Stomach (tissue), 4 donors: Measurements from ENCODE around the gene FRMD1.

Experiments
- POLR2AphosphoS5 ChIP-seq, 3 donors: sonication (generic); formaldehyde crosslinking; IDR thresholded peaks; one replicate each; pipeline ENCODE4 v1.6.1; 2016; ENCODE audit warnings: antibody characterized with exemption in 3 of 3
- TF ChIP-seq, protein P1 (sequence below), 7 experiments: fragments of 450-650 bp in 4 of 7; fragments of 200-600 bp in 3 of 7; sonication (generic) in 3 of 7; IDR thresholded peaks; one replicate each; pipeline ENCODE4 v1.5.1; 2016 to 2019; ENCODE audit warnings: antibody characterized with exemption in 7 of 7, control low read depth in 2 of 7, mild to moderate bottlenecking in 1 of 7

DNA sequence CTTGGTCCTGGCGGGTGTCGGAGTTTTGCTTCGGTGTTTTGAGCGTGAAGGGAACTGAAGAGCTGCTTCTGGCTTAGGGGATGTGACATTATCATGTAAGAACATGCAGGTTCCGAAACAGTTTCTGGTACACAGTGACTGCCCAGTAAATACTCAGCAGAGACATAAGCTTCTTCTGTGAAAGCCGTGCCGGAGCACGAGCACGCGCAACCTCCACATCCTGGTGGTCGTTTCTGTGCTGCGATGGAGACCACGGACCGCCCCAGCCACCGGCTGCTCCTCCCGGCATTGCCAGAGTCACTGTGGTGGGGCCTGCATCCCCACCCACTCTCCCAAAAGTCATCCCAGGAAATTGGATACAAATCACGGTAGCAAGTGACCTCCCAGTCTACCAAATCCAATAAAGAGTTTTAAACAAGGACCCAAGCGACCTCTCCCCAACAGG lies 62.8 kb downstream of the FRMD1 start:
- TF ChIP-seq, protein P1, sequence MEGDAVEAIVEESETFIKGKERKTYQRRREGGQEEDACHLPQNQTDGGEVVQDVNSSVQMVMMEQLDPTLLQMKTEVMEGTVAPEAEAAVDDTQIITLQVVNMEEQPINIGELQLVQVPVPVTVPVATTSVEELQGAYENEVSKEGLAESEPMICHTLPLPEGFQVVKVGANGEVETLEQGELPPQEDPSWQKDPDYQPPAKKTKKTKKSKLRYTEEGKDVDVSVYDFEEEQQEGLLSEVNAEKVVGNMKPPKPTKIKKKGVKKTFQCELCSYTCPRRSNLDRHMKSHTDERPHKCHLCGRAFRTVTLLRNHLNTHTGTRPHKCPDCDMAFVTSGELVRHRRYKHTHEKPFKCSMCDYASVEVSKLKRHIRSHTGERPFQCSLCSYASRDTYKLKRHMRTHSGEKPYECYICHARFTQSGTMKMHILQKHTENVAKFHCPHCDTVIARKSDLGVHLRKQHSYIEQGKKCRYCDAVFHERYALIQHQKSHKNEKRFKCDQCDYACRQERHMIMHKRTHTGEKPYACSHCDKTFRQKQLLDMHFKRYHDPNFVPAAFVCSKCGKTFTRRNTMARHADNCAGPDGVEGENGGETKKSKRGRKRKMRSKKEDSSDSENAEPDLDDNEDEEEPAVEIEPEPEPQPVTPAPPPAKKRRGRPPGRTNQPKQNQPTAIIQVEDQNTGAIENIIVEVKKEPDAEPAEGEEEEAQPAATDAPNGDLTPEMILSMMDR (IDR thresholded peaks at IDR 0.05), result no peak
- TF ChIP-seq POLR2AphosphoS5 (IDR thresholded peaks at IDR 0.05), result no peak
